Measurements from ENCODE around the gene WDR5. TPM values are rescaled to one million over a fixed set of nuclear protein-coding genes. Genes with fewer than 3 reads are reported as not detected.

Gene WDR5
- total and polyA plus RNA-seq, 2 experiments from 2014 or later, result 21.0 to 25.9 TPM

GRCh38 chr9:134189145-134189469 lies 53.2 kb downstream of the WDR5 start:
- no peak for DNase-seq
- Histone ChIP-seq H3K4me2 (ENCODE audit: unreplicated experiment) (no peak overlapping the region), H3K79me2 (ENCODE audit: insufficient read depth) (no peaks in the 10 kb centered on the region), H3K27ac (no peak overlapping the region), H3K9me2 (ENCODE audit: insufficient read depth) (no peaks in the 10 kb centered on the region), H3K4me3 (no peak overlapping the region), H3K9ac (no peak overlapping the region), H3K36me3 (ENCODE audit: low read depth) (no peaks in the 10 kb centered on the region), H4K20me1 (ENCODE audit: insufficient read depth) (no peaks in the 10 kb centered on the region), H3K9me3 (ENCODE audit: low read depth) (no peaks in the 10 kb centered on the region), H3F3A (ENCODE audit: insufficient read depth) (no peaks in the 10 kb centered on the region), H3K27me3 (replicated peaks; ENCODE audit: insufficient read depth) (peaks cover 16% of the 10 kb centered on the region), H3K4me1 (ENCODE audit: insufficient read depth) (no peaks in the 10 kb centered on the region), H2AFZ (no peak overlapping the region)
- WGBS, 2 experiments (ENCODE audit: low coverage in 1 of 2, low lambda C conversion rate in 2 of 2, missing lambda C conversion rate in 2 of 2), result 57 to 62% methylated on average over 13 to 15 of the region's 15 CpGs
- in situ Hi-C loops (cut with MboI), result no loop called here
- TF ChIP-seq EZH2phosphoT487 (IDR thresholded peaks at IDR 0.05; ENCODE audit: insufficient read depth, low read depth) (no peak), EZH2 (IDR thresholded peaks at IDR 0.05; ENCODE audit: insufficient read depth, poor library complexity, severe bottlenecking) (no peak)

- in situ Hi-C loops (cut with MboI), result no loop called here
- WGBS, 2 experiments (ENCODE audit: low coverage in 1 of 2, low lambda C conversion rate in 2 of 2, missing lambda C conversion rate in 2 of 2), result 68 to 77% methylated on average over 23 to 24 of the region's 24 CpGs
- H3K4me2 ChIP-seq (ENCODE audit: unreplicated experiment), result no peak overlapping the region
These were observed 53.8 kb downstream of the WDR5 start for GRCh38 chr9:134189470-134190231.

GRCh38 chr9:134190232-134191121 lies 54.6 kb downstream of the WDR5 start:
- Histone ChIP-seq H3K4me3 (no peak overlapping the region), H3K4me1 (ENCODE audit: insufficient read depth) (no peaks in the 10 kb centered on the region), H3K27ac (no peak overlapping the region), H3K79me2 (ENCODE audit: insufficient read depth) (no peaks in the 10 kb centered on the region), H3K9ac (no peak overlapping the region), H3K9me2 (ENCODE audit: insufficient read depth) (no peaks in the 10 kb centered on the region), H3K36me3 (ENCODE audit: low read depth) (no peaks in the 10 kb centered on the region), H3K9me3 (ENCODE audit: low read depth) (no peaks in the 10 kb centered on the region), H2AFZ (no peak overlapping the region), H3K27me3 (replicated peaks; ENCODE audit: insufficient read depth) (peaks cover 16% of the 10 kb centered on the region), H3K4me2 (ENCODE audit: unreplicated experiment) (no peak overlapping the region), H4K20me1 (ENCODE audit: insufficient read depth) (no peaks in the 10 kb centered on the region), H3F3A (ENCODE audit: insufficient read depth) (no peaks in the 10 kb centered on the region)
- no peak for DNase-seq
- WGBS, 2 experiments (ENCODE audit: low coverage in 1 of 2, low lambda C conversion rate in 2 of 2, missing lambda C conversion rate in 2 of 2), result 76 to 81% methylated on average over 29 of the region's 29 CpGs
- in situ Hi-C loops (cut with MboI), result no loop called here
- TF ChIP-seq EZH2phosphoT487 (IDR thresholded peaks at IDR 0.05; ENCODE audit: insufficient read depth, low read depth) (no peak), EZH2 (IDR thresholded peaks at IDR 0.05; ENCODE audit: insufficient read depth, poor library complexity, severe bottlenecking) (no peak)

More at GRCh38 chr9:134189470-134190231, 53.8 kb downstream of the WDR5 start:
- Histone ChIP-seq H2AFZ (no peak overlapping the region), H3K9me2 (ENCODE audit: insufficient read depth) (no peaks in the 10 kb centered on the region), H3K27me3 (replicated peaks; ENCODE audit: insufficient read depth) (peaks cover 16% of the 10 kb centered on the region), H4K20me1 (ENCODE audit: insufficient read depth) (no peaks in the 10 kb centered on the region), H3K27ac (no peak overlapping the region), H3K9ac (no peak overlapping the region), H3K9me3 (ENCODE audit: low read depth) (no peaks in the 10 kb centered on the region), H3K4me1 (ENCODE audit: insufficient read depth) (no peaks in the 10 kb centered on the region), H3K79me2 (ENCODE audit: insufficient read depth) (no peaks in the 10 kb centered on the region), H3K4me3 (no peak overlapping the region), H3F3A (ENCODE audit: insufficient read depth) (no peaks in the 10 kb centered on the region), H3K36me3 (ENCODE audit: low read depth) (no peaks in the 10 kb centered on the region)
- DNase-seq, result no peak
- no peak for TF ChIP-seq EZH2phosphoT487 (IDR thresholded peaks at IDR 0.05; ENCODE audit: insufficient read depth, low read depth)

GRCh38 chr9:134191455-134192209 lies 55.8 kb downstream of the WDR5 start:
- Histone ChIP-seq H3K27ac (no peak overlapping the region), H3K27me3 (replicated peaks; ENCODE audit: insufficient read depth) (peaks cover 16% of the 10 kb centered on the region), H3K4me1 (ENCODE audit: insufficient read depth) (no peaks in the 10 kb centered on the region), H3K4me3 (no peak overlapping the region), H3K79me2 (ENCODE audit: insufficient read depth) (no peaks in the 10 kb centered on the region), H3K4me2 (ENCODE audit: unreplicated experiment) (no peak overlapping the region), H3K9me3 (ENCODE audit: low read depth) (no peaks in the 10 kb centered on the region), H3K9me2 (ENCODE audit: insufficient read depth) (no peaks in the 10 kb centered on the region), H3F3A (ENCODE audit: insufficient read depth) (no peaks in the 10 kb centered on the region), H3K9ac (no peak overlapping the region), H3K36me3 (ENCODE audit: low read depth) (no peaks in the 10 kb centered on the region), H4K20me1 (ENCODE audit: insufficient read depth) (no peaks in the 10 kb centered on the region), H2AFZ (no peak overlapping the region)
- TF ChIP-seq EZH2 (IDR thresholded peaks at IDR 0.05; ENCODE audit: insufficient read depth, poor library complexity, severe bottlenecking), result no peak
- no peak for TF ChIP-seq EZH2phosphoT487 (IDR thresholded peaks at IDR 0.05; ENCODE audit: insufficient read depth, low read depth)
- no peak for DNase-seq
- in situ Hi-C loops (cut with MboI), result no loop called here
- 71 to 73% methylated on average over 6 of the region's 6 CpGs for WGBS, 2 experiments (ENCODE audit: low coverage in 1 of 2, low lambda C conversion rate in 2 of 2, missing lambda C conversion rate in 2 of 2)

Data from GM23248 (cell line).